Stimulated activated memory B cell treated with anti-CD40 and anti-IgM and Interleukin-4, amounts not matched to agents 10 μg/mL and 1 μg/mL and 100 μg/mL, for 72 hours (primary cell): ENCODE measurements around the gene WDR17.

ENCODE experiments used
- ATAC-seq: fragments of 150-1000 bp; cut with Tn5 transposase; 2 replicates; pipeline ENCODE4 v1.10.0; 2021
- H3K27ac Mint-ChIP-seq: one replicate; pipeline ENCODE4 v1.8.0; 2022; ENCODE audit warnings: mild to moderate bottlenecking, mixed read lengths
- H3K27me3 Mint-ChIP-seq: one replicate; pipeline ENCODE4 v1.8.0; 2022; ENCODE audit warnings: mixed read lengths
- H3K36me3 Mint-ChIP-seq: one replicate; pipeline ENCODE4 v1.8.0; 2022; ENCODE audit warnings: mixed read lengths
- H3K4me1 Mint-ChIP-seq: one replicate; pipeline ENCODE4 v1.8.0; 2022; ENCODE audit warnings: mixed read lengths
- H3K4me3 Mint-ChIP-seq: one replicate; pipeline ENCODE4 v1.8.0; 2022; ENCODE audit warnings: mild to moderate bottlenecking, moderate library complexity, mixed read lengths
- H3K9me3 Mint-ChIP-seq: one replicate; pipeline ENCODE4 v1.8.0; 2022; ENCODE audit warnings: mixed read lengths

WDR17 gene

GRCh38 chr4:176065435-176066291 is at the start of gene WDR17:
Gene WDR17 (plus strand): TSS chr4:176065841. CDS start chr4:176111581, 45,740 bp downstream.
- Mint-ChIP-seq H3K4me3 (peak within 1 kb of the TSS; percentile 94), H3K27me3 (no peaks in the 10 kb centered on the region), H3K9me3 (no peaks in the 10 kb centered on the region), H3K36me3 (no peaks in the 10 kb centered on the region), H3K27ac (peak within 1 kb of the TSS; percentile 75), H3K4me1 (peaks cover 13% of the 10 kb centered on the region)
- peak; percentile 100 for ATAC-seq

GRCh38 chr4:176016601-176017000 is 49.0 kb upstream of the WDR17 start:
- H3K27ac Mint-ChIP-seq = no peak overlapping the region
- H3K9me3 Mint-ChIP-seq = peaks cover 6% of the 10 kb centered on the region
- peaks cover 8% of the 10 kb centered on the region for H3K36me3 Mint-ChIP-seq
- ATAC-seq = no peak
- H3K4me1 Mint-ChIP-seq = peaks cover 33% of the 10 kb centered on the region
- H3K27me3 Mint-ChIP-seq = no peaks in the 10 kb centered on the region
- no peak overlapping the region for H3K4me3 Mint-ChIP-seq

GRCh38 chr4:176020481-176021085 is 45.1 kb upstream of the WDR17 start:
- Mint-ChIP-seq H3K4me1 (peaks cover 6% of the 10 kb centered on the region), H3K4me3 (no peak overlapping the region), H3K27ac (no peak overlapping the region), H3K36me3 (peaks cover 7% of the 10 kb centered on the region), H3K9me3 (peaks cover 6% of the 10 kb centered on the region), H3K27me3 (no peaks in the 10 kb centered on the region)
- no peak for ATAC-seq

GRCh38 chr4:176030391-176030790 is 35.2 kb upstream of the WDR17 start:
- no peak for ATAC-seq
- Mint-ChIP-seq H3K27me3 (peaks cover 10% of the 10 kb centered on the region), H3K36me3 (no peaks in the 10 kb centered on the region), H3K4me1 (no peaks in the 10 kb centered on the region), H3K27ac (no peak overlapping the region), H3K9me3 (peaks cover 2% of the 10 kb centered on the region), H3K4me3 (no peak overlapping the region)

GRCh38 chr4:176031922-176032321 is 33.7 kb upstream of the WDR17 start:
- Mint-ChIP-seq H3K36me3 (no peaks in the 10 kb centered on the region), H3K27me3 (peaks cover 2% of the 10 kb centered on the region), H3K9me3 (peaks cover 2% of the 10 kb centered on the region), H3K4me1 (peaks cover 10% of the 10 kb centered on the region), H3K27ac (no peak overlapping the region), H3K4me3 (no peak overlapping the region)
- ATAC-seq = no peak

GRCh38 chr4:176032454-176032853 is 33.2 kb upstream of the WDR17 start:
- no peak for ATAC-seq
- Mint-ChIP-seq H3K27me3 (no peaks in the 10 kb centered on the region), H3K4me3 (no peak overlapping the region), H3K27ac (no peak overlapping the region), H3K4me1 (peaks cover 10% of the 10 kb centered on the region), H3K9me3 (peaks cover 2% of the 10 kb centered on the region), H3K36me3 (no peaks in the 10 kb centered on the region)

DNA sequence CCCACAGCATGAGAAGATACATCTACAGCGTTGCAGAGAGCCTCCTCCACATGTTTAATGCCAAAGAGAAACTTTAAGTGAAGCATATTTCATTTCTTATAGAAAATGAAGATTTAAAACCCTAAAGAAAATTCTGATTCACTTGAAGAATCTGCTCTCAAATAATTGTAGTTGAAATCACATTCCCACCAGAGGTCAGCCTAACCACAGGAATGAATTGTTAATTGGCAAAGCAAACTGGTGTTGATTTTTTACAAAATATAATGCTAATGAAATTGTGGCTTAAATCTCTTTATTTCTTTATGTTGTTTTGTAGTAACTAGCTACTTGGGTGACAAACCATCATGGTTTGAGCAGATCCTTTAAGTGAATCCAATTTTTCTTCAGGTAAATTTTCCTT is 31.1 kb upstream of the WDR17 start:
- Mint-ChIP-seq H3K4me3 (no peak overlapping the region), H3K27ac (no peak overlapping the region), H3K36me3 (no peaks in the 10 kb centered on the region)

GRCh38 chr4:176034936-176035335 is 30.7 kb upstream of the WDR17 start:
- H3K27me3 Mint-ChIP-seq = no peaks in the 10 kb centered on the region
- no peak overlapping the region for H3K4me3 Mint-ChIP-seq
- no peak overlapping the region for H3K27ac Mint-ChIP-seq
- no peaks in the 10 kb centered on the region for H3K36me3 Mint-ChIP-seq
- peaks cover 10% of the 10 kb centered on the region for H3K4me1 Mint-ChIP-seq
- no peak for ATAC-seq
- H3K9me3 Mint-ChIP-seq = peaks cover 11% of the 10 kb centered on the region

More for the DNA sequence above, 31.1 kb upstream of the WDR17 start:
- peaks cover 10% of the 10 kb centered on the region for H3K4me1 Mint-ChIP-seq
- no peaks in the 10 kb centered on the region for H3K27me3 Mint-ChIP-seq
- no peak for ATAC-seq
- H3K9me3 Mint-ChIP-seq = peaks cover 6% of the 10 kb centered on the region

- H3K4me1 Mint-ChIP-seq = peaks cover 10% of the 10 kb centered on the region
- H3K27me3 Mint-ChIP-seq = no peaks in the 10 kb centered on the region
- H3K27ac Mint-ChIP-seq = peak overlapping the region; percentile 8
- H3K36me3 Mint-ChIP-seq = no peaks in the 10 kb centered on the region
- peaks cover 11% of the 10 kb centered on the region for H3K9me3 Mint-ChIP-seq
- no peak overlapping the region for H3K4me3 Mint-ChIP-seq
- peak; percentile 60 for ATAC-seq
Observed at GRCh38 chr4:176036585-176037205, 28.9 kb upstream of the WDR17 start.

- Mint-ChIP-seq H3K27ac (no peak overlapping the region), H3K4me1 (peaks cover 10% of the 10 kb centered on the region)
Observed at GRCh38 chr4:176038789-176039188, 26.9 kb upstream of the WDR17 start.

GRCh38 chr4:176042195-176042594 is 23.4 kb upstream of the WDR17 start:
- H3K9me3 Mint-ChIP-seq = peaks cover 9% of the 10 kb centered on the region
- no peak overlapping the region for H3K4me3 Mint-ChIP-seq
- H3K27me3 Mint-ChIP-seq = peaks cover 10% of the 10 kb centered on the region
- no peak for ATAC-seq
- no peaks in the 10 kb centered on the region for H3K36me3 Mint-ChIP-seq
- H3K4me1 Mint-ChIP-seq = no peaks in the 10 kb centered on the region
- H3K27ac Mint-ChIP-seq = no peak overlapping the region

More at GRCh38 chr4:176038789-176039188, 26.9 kb upstream of the WDR17 start:
- H3K9me3 Mint-ChIP-seq = peaks cover 10% of the 10 kb centered on the region
- H3K36me3 Mint-ChIP-seq = no peaks in the 10 kb centered on the region
- peaks cover 7% of the 10 kb centered on the region for H3K27me3 Mint-ChIP-seq
- ATAC-seq = no peak
- H3K4me3 Mint-ChIP-seq = no peak overlapping the region

GRCh38 chr4:176043838-176044588 is 21.6 kb upstream of the WDR17 start:
- H3K27ac Mint-ChIP-seq = no peak overlapping the region
- no peaks in the 10 kb centered on the region for H3K36me3 Mint-ChIP-seq
- H3K9me3 Mint-ChIP-seq = peaks cover 8% of the 10 kb centered on the region
- ATAC-seq = no peak
- H3K4me3 Mint-ChIP-seq = no peak overlapping the region
- peaks cover 10% of the 10 kb centered on the region for H3K27me3 Mint-ChIP-seq
- no peaks in the 10 kb centered on the region for H3K4me1 Mint-ChIP-seq

DNA sequence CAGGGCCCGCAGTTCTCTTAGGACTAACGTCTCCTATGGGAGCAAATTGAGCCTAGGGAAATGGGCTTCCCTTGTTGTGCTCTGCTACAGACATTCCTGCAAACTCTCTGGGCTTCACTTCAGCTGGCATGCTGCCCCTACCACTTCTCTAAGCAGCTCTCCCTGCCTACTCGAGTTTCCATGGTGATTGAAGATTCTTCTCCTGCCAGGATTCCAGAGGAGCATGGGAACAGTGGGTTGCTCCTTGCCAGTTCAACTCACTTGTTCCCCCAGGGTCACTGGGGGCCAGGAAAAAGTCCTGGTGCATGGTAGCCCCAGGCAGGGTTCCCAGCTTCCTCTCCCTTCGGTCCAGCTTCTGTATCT is 21.1 kb upstream of the WDR17 start:
- H3K4me1 Mint-ChIP-seq = no peaks in the 10 kb centered on the region
- H3K27ac Mint-ChIP-seq = no peak overlapping the region
- H3K36me3 Mint-ChIP-seq = no peaks in the 10 kb centered on the region
- no peak overlapping the region for H3K4me3 Mint-ChIP-seq
- no peak for ATAC-seq
- H3K9me3 Mint-ChIP-seq = peaks cover 4% of the 10 kb centered on the region
- H3K27me3 Mint-ChIP-seq = peaks cover 10% of the 10 kb centered on the region

DNA sequence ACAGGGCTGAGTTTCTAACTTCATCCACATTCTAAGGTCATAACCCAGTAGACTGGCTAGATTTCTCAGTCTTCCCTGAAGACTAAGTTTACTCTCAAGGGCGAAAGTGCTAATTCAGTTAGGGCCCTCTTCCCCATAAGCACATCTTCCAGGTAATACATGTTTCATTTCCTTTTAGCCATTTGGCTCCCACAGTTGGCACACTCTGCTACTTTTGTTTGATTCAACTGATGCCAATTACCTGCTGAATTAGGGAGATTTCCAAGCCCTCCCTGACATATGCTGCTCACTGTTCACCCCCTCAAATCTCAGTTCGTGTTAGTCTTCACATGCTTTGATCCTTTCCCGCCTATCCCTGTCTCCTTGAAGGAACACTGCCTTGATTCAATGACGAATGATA is 17.0 kb upstream of the WDR17 start:
- Mint-ChIP-seq H3K27ac (no peak overlapping the region), H3K4me1 (peaks cover 14% of the 10 kb centered on the region), H3K4me3 (no peak overlapping the region), H3K9me3 (no peaks in the 10 kb centered on the region), H3K27me3 (peaks cover 5% of the 10 kb centered on the region), H3K36me3 (no peaks in the 10 kb centered on the region)
- ATAC-seq = no peak

DNA sequence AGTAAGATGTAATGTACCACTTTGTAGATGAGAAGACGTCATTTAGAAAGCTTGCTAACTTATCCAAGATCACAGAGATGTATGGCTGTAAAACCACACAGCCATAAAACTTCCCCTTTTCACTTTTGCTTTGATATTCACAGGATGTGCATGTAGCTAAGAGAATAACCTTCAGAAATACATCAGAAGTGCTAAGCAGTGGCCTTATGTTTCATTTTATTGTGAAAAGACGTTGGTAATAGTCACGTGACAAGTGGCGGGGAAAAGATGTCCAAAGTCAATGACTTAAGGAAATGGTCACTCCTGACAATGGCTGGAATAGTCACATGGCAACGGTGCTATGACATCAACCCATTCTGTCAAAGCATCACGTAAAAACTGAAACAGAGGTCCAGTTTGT is 12.9 kb upstream of the WDR17 start:
- peak; percentile 92 for ATAC-seq
- Mint-ChIP-seq H3K9me3 (no peaks in the 10 kb centered on the region), H3K4me3 (peak overlapping the region; percentile 43), H3K36me3 (no peaks in the 10 kb centered on the region), H3K27me3 (no peaks in the 10 kb centered on the region), H3K4me1 (peaks cover 23% of the 10 kb centered on the region), H3K27ac (peak overlapping the region; percentile 50)
